Activated CD4-positive, alpha-beta T cell treated with anti-CD3 and anti-CD28 coated beads, Interleukin-2, amount 50 U/mL, for 4 hours (primary cell): Measurements from ENCODE around the gene HTATIP2.
A peak's percentile ranks its signal among the peaks of the same experiment; 100 is the strongest.
"Not testable (repeated sequence)": the region's sequence is repeated elsewhere in the genome, so short reads cannot be mapped to it uniquely, and the experiment has no call there.

Source experiments
- DNase-seq, 2 experiments: peaks; one replicate each; pipeline ENCODE4 v3.0.0-alpha.2; 2020

The HTATIP2 gene

GRCh38 chr11:20363500-20364340, at the start of gene HTATIP2:
Gene HTATIP2 (plus strand): TSS chr11:20363714. CDS start chr11:20364238, 524 bp downstream.
- DNase-seq = peak; percentile 63

- no peak for DNase-seq
These were observed 47.7 kb upstream of the HTATIP2 start for GRCh38 chr11:20315800-20316199.

GRCh38 chr11:20321177-20321576, 42.3 kb upstream of the HTATIP2 start:
- no peak for DNase-seq

GRCh38 chr11:20327377-20327935, 36.1 kb upstream of the HTATIP2 start:
- DNase-seq = no peak

GRCh38 chr11:20336056-20336455, 27.5 kb upstream of the HTATIP2 start:
- no peak for DNase-seq

GRCh38 chr11:20337526-20338154, 25.9 kb upstream of the HTATIP2 start:
- no peak for DNase-seq

- DNase-seq = no peak
These were observed 21.0 kb upstream of the HTATIP2 start for GRCh38 chr11:20342347-20343141.

GRCh38 chr11:20351136-20351535, 12.4 kb upstream of the HTATIP2 start:
- no peak for DNase-seq

- no peak for DNase-seq
These were observed 11.7 kb upstream of the HTATIP2 start for GRCh38 chr11:20351751-20352262.

GRCh38 chr11:20353829-20354434, 9.6 kb upstream of the HTATIP2 start:
- DNase-seq = no peak

GRCh38 chr11:20355221-20356219, 8.0 kb upstream of the HTATIP2 start:
- DNase-seq = peak; percentile 17 to 27

GRCh38 chr11:20357150-20357549, 6.4 kb upstream of the HTATIP2 start:
- DNase-seq = no peak

GRCh38 chr11:20360650-20361049, 2.9 kb upstream of the HTATIP2 start:
- DNase-seq = peak in 1 of 2 experiments; percentile 31

GRCh38 chr11:20362481-20362880, 1.0 kb upstream of the HTATIP2 start:
- DNase-seq = no peak

GRCh38 chr11:20363149-20363499, 390 bp upstream of the HTATIP2 start:
- no peak for DNase-seq

GRCh38 chr11:20364341-20364792, 853 bp downstream of the HTATIP2 start:
- no peak for DNase-seq

- not testable (repeated sequence) for DNase-seq
These were observed 2.0 kb downstream of the HTATIP2 start for GRCh38 chr11:20365465-20365864.

- peak; percentile 65 for DNase-seq
These were observed 3.9 kb downstream of the HTATIP2 start for GRCh38 chr11:20367313-20367948.

- no peak for DNase-seq
These were observed 4.9 kb downstream of the HTATIP2 start for GRCh38 chr11:20368438-20368837.

GRCh38 chr11:20369826-20370225, 6.3 kb downstream of the HTATIP2 start:
- DNase-seq = no peak
